ENCODE results near the gene LFNG. TPM values are rescaled to one million over a fixed set of nuclear protein-coding genes. Genes with fewer than 3 reads are reported as not detected.

The LFNG gene
- polyA plus RNA-seq, 2 of the 4 experiments (the other 2 are of a cell fraction): 2.3 to 7.3 TPM

DNA sequence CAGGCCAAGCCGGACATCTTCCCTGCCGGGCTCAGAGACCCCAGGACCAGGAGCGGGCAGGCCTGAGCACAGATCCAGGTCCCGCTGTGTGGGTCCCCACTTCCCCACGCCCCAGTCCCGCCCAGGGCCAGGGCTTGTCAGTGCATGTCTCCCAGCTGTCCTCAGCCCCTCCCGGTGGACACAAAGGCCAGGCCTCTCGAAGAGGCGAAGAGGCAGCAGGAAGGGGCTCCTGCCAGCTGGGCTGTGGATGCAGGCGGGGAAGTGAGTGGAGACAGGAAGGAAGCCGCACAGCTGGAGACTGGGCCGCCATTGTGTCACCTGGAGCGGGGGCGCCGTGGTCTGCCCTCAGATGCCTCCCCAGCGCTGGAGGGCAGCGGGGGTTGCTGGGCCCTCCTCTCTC lies 48.2 kb upstream of the LFNG start:
- 80% methylated on average over 7 of the region's 17 CpGs for WGBS (ENCODE audit: missing lambda C conversion rate)
- Histone ChIP-seq H3K4me3 (no peak overlapping the region), H3K4me2 (no peak overlapping the region), H3K9me3 (no peaks in the 10 kb centered on the region), H3K4me1 (peaks cover 9% of the 10 kb centered on the region), H3K27ac (peak overlapping the region in 1 of 2 experiments; percentile 74; a peak in 3 of 6 replicates)
- ChIA-PET POLR2A (no interaction called here), CTCF (interaction anchor here (0.7 to 14.8 kb wide), 7 partner anchors 7 to 346 kb away, joined by 3 to 275 read pairs (median 23); partner anchors contain the start of gene GRIFIN)
- DNase-seq (ENCODE audit: low read depth in 1 of 2, low spot score in 1 of 2): no peak
- FAIRE-seq: no peak
- no peak; a peak in 1 of 6 replicates for ATAC-seq
- no peak for TF ChIP-seq RNF2 (IDR thresholded peaks at IDR 0.05; ENCODE audit: borderline replicate concordance, low read depth)
- TF ChIP-seq GATA3 (IDR thresholded peaks at IDR 0.05; ENCODE audit: borderline replicate concordance): no peak
- no peak for TF ChIP-seq TP53 (CRISPR knock-in tag; IDR thresholded peaks at IDR 0.05)
- TF ChIP-seq, protein P1, sequence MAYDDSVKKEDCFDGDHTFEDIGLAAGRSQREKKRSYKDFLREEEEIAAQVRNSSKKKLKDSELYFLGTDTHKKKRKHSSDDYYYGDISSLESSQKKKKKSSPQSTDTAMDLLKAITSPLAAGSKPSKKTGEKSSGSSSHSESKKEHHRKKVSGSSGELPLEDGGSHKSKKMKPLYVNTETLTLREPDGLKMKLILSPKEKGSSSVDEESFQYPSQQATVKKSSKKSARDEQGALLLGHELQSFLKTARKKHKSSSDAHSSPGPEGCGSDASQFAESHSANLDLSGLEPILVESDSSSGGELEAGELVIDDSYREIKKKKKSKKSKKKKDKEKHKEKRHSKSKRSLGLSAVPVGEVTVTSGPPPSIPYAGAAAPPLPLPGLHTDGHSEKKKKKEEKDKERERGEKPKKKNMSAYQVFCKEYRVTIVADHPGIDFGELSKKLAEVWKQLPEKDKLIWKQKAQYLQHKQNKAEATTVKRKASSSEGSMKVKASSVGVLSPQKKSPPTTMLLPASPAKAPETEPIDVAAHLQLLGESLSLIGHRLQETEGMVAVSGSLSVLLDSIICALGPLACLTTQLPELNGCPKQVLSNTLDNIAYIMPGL (CRISPR knock-in tag; IDR thresholded peaks at IDR 0.05; ENCODE audit: borderline replicate concordance): no peak
- TF ChIP-seq HDAC2 (IDR thresholded peaks at IDR 0.05): no peak
- TF ChIP-seq HOXB13 (CRISPR knock-in tag; IDR thresholded peaks at IDR 0.05; ENCODE audit: low read depth): no peak
- no peak for TF ChIP-seq CBX2 (IDR thresholded peaks at IDR 0.05; ENCODE audit: borderline replicate concordance, low read depth)
- no peak for TF ChIP-seq CBX8 (IDR thresholded peaks at IDR 0.05)
- TF ChIP-seq, protein P2, sequence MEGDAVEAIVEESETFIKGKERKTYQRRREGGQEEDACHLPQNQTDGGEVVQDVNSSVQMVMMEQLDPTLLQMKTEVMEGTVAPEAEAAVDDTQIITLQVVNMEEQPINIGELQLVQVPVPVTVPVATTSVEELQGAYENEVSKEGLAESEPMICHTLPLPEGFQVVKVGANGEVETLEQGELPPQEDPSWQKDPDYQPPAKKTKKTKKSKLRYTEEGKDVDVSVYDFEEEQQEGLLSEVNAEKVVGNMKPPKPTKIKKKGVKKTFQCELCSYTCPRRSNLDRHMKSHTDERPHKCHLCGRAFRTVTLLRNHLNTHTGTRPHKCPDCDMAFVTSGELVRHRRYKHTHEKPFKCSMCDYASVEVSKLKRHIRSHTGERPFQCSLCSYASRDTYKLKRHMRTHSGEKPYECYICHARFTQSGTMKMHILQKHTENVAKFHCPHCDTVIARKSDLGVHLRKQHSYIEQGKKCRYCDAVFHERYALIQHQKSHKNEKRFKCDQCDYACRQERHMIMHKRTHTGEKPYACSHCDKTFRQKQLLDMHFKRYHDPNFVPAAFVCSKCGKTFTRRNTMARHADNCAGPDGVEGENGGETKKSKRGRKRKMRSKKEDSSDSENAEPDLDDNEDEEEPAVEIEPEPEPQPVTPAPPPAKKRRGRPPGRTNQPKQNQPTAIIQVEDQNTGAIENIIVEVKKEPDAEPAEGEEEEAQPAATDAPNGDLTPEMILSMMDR (IDR thresholded peaks at IDR 0.05): no peak
- TF ChIP-seq, protein P3, sequence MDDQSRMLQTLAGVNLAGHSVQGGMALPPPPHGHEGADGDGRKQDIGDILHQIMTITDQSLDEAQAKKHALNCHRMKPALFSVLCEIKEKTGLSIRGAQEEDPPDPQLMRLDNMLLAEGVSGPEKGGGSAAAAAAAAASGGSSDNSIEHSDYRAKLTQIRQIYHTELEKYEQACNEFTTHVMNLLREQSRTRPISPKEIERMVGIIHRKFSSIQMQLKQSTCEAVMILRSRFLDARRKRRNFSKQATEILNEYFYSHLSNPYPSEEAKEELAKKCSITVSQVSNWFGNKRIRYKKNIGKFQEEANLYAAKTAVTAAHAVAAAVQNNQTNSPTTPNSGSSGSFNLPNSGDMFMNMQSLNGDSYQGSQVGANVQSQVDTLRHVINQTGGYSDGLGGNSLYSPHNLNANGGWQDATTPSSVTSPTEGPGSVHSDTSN (IDR thresholded peaks at IDR 0.05): no peak

DNA sequence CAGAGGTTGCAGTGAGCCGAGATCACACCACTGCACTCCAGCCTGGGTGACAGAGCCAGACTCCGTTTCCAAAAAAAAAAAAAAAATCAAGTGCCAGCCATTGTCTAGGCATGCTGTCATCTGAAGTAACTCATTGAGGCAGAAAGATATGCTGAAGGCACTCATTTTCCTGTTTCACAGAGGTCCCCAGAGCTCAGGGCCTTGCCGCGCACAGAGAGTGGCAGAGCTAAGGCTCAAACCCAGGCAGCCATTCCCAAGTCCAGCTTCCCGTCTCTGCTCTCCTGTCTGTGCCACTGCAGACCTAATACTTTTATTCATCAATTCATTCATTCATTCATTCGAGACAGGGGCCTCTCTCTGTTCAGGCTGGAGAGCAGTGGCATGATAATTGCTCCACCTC lies 46.8 kb upstream of the LFNG start:
- CTCF ChIA-PET: interaction anchor here (0.7 kb wide), 1 partner anchor 13 kb away, joined by 4 read pairs; no protein-coding TSS in a partner anchor
- H3K4me1 ChIP-seq: peaks cover 9% of the 10 kb centered on the region
- H3K4me3 ChIP-seq: no peak overlapping the region
- no peak for TF ChIP-seq FOXS1 (CRISPR knock-in tag; IDR thresholded peaks at IDR 0.05)
- no peak for TF ChIP-seq MAZ (IDR thresholded peaks at IDR 0.05; ENCODE audit: borderline replicate concordance, low read depth, low read length)
- TF ChIP-seq, protein P4, sequence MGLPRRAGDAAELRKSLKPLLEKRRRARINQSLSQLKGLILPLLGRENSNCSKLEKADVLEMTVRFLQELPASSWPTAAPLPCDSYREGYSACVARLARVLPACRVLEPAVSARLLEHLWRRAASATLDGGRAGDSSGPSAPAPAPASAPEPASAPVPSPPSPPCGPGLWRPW (IDR thresholded peaks at IDR 0.05): no peak
- no peak for TF ChIP-seq RARB (CRISPR knock-in tag; IDR thresholded peaks at IDR 0.05)
- POLR2A ChIA-PET: no interaction called here
- DNase-seq (ENCODE audit: low read depth in 1 of 2, low spot score in 1 of 2): no peak
- no peak for FAIRE-seq
- no peak overlapping the region for H3K27ac ChIP-seq
- H3K4me2 ChIP-seq: no peak overlapping the region
- H3K9me3 ChIP-seq: no peaks in the 10 kb centered on the region
- no peak for ATAC-seq
- WGBS (ENCODE audit: missing lambda C conversion rate): 76% methylated on average over 6 of the region's 6 CpGs

DNA sequence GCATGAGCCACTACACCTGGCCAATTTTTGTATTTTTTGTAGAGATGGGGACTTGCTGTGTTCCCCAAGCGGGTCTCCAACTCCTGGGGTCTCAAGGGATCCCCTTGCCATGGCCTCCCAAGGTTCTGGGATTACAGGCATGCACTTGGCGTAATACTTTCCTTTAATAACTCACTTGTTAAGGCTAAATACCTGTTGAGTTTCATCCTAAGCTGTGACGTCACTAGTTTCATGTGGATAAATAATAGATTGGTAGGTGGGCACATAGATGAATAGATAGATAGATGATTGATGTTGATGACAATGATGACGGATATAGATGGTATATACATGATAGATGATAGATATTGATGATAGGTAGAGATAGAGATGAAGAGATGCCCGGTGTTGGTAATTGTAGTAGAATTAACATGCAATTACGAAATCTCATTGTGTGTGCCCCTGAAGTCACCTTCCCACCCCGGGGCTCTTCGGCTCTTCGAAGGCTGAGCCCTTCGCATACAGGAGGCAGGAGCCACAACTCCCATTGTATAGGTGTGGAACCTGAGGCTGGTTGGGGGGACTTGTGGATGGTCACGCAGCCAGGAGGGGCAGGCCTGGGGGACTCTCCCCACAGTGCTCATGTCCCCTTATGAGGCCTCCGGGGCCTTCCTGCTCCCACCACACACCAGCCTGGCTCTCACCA lies 45.9 kb upstream of the LFNG start:
- WGBS (ENCODE audit: missing lambda C conversion rate): 72% methylated on average over 12 of the region's 12 CpGs
- peaks cover 18% of the 10 kb centered on the region for H3K4me1 ChIP-seq
- FAIRE-seq (no peak), ATAC-seq (no peak), DNase-seq (ENCODE audit: low read depth in 1 of 2, low spot score in 1 of 2) (no peak)
- TF ChIP-seq PHF8 (IDR thresholded peaks at IDR 0.05; ENCODE audit: borderline replicate concordance, low read depth): no peak
- TF ChIP-seq CHD2 (IDR thresholded peaks at IDR 0.05; ENCODE audit: low read length, partially characterized antibody): no peak
- no peak for TF ChIP-seq NR3C1 (IDR thresholded peaks at IDR 0.05)
- no peak for TF ChIP-seq RCOR1 (IDR thresholded peaks at IDR 0.05; ENCODE audit: low read depth, low read length)
- no peak for TF ChIP-seq SMC3 (IDR thresholded peaks at IDR 0.05)
- TF ChIP-seq, protein P5, sequence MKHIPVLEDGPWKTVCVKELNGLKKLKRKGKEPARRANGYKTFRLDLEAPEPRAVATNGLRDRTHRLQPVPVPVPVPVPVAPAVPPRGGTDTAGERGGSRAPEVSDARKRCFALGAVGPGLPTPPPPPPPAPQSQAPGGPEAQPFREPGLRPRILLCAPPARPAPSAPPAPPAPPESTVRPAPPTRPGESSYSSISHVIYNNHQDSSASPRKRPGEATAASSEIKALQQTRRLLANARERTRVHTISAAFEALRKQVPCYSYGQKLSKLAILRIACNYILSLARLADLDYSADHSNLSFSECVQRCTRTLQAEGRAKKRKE (CRISPR knock-in tag; IDR thresholded peaks at IDR 0.05; ENCODE audit: low read depth): no peak
- TF ChIP-seq, protein P1 (CRISPR knock-in tag; IDR thresholded peaks at IDR 0.05; ENCODE audit: borderline replicate concordance): no peak
- TF ChIP-seq CBX8 (IDR thresholded peaks at IDR 0.05): no peak
- no peak for TF ChIP-seq JUNB (IDR thresholded peaks at IDR 0.05)
- TF ChIP-seq JUN (IDR thresholded peaks at IDR 0.05): no peak
- no peak for TF ChIP-seq RAD21 (conservative IDR thresholded peaks at IDR 0.05 in 1 of 2, IDR thresholded peaks at IDR 0.05 in 1 of 2)
- no peak for TF ChIP-seq CBX2 (IDR thresholded peaks at IDR 0.05; ENCODE audit: borderline replicate concordance, low read depth)
- TF ChIP-seq FOSB (CRISPR knock-in tag; IDR thresholded peaks at IDR 0.05): no peak
- TF ChIP-seq MAFK (IDR thresholded peaks at IDR 0.05; ENCODE audit: partially characterized antibody): no peak
- no peak for TF ChIP-seq FOXS1 (CRISPR knock-in tag; IDR thresholded peaks at IDR 0.05)
- H3K27ac ChIP-seq: no peak overlapping the region
- ChIA-PET CTCF (interaction anchor here (1.1 to 2.2 kb wide), 2 partner anchors 22 to 207 kb away, joined by 3 to 11 read pairs; no protein-coding TSS in a partner anchor), POLR2A (no interaction called here)
- H3K9me3 ChIP-seq: no peaks in the 10 kb centered on the region
- no peak overlapping the region for H3K4me2 ChIP-seq
- H3K4me3 ChIP-seq: no peak overlapping the region
